ENCODE measurements around the gene TM9SF1. TPM values are rescaled to one million over a fixed set of nuclear protein-coding genes. Genes with fewer than 3 reads are reported as not detected.
A peak's percentile ranks its signal among the peaks of the same experiment; 100 is the strongest.
"Not testable (repeated sequence)": the region's sequence is repeated elsewhere in the genome, so short reads cannot be mapped to it uniquely, and the experiment has no call there.

The TM9SF1 gene
- total and polyA plus RNA-seq, 7 donors = 7.9 to 37.2 (median 33.5) TPM

DNA sequence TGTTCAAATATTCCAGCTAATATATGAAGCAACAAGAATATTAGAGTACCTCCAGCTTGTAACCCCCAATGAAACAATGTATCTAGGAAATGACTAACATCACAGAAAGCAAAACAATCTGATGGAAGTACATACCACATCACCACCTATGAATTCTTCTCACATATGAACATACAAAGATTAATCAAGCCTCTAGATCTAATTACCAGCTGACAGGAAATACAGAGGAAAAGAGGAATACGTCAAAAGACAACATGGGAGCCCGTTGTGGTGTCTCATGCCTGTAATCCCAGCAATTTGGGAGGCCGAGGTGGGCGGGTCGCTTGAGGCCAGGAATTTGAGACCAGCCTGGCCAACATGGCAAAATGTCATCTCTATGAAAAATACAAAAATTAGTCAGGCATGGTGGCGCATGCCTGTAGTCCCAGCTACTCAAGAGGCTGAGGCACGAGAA lies 29.4 kb upstream of the TM9SF1 start:
- 91 to 94% methylated on average over 7 of the region's 7 CpGs for WGBS, 2 donors
- H3K9me3 ChIP-seq = no peaks in the 10 kb centered on the region
- no peak overlapping the region for H3K4me3 ChIP-seq
- DNase-seq = peak; percentile 27
- TF ChIP-seq POLR2A (IDR thresholded peaks at IDR 0.05) (no peak), CTCF (IDR thresholded peaks at IDR 0.05) (no peak), EP300 (IDR thresholded peaks at IDR 0.05) (no peak), POLR2AphosphoS5 (IDR thresholded peaks at IDR 0.05) (no peak)
- intact Hi-C loops (cut with DNase I) = no loop called here
- peaks cover 0 to 21% (median 3%) of the 10 kb centered on the region in 4 donors for H3K36me3 ChIP-seq
- H3K27me3 ChIP-seq = no peaks in the 10 kb centered on the region
- peak overlapping the region in 1 of 4 donors; percentile 21 for H3K27ac ChIP-seq
- no peaks in the 10 kb centered on the region for H3K4me1 ChIP-seq

DNA sequence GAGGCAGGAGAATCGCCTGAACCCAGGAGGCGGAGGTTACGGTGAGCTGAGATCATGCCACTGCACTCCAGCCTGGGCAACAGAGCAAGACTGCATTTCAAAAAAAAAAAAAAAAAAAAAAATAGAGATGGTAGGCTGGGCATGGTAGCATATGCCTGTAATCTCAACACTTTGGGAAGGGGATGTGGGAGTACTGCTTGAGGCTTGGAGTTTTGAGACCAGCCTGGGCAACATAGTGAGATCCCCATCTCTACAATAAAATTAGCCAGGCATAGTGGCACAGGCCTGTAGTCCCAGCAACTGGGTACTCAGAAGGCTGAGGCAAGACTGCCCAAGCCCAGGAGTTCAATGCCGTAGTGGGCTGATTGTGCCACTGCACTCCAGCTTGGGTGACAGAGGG lies 27.7 kb upstream of the TM9SF1 start:
- DNase-seq; H3K27ac ChIP-seq; H3K4me1 ChIP-seq; H3K9me3 ChIP-seq; H3K4me3 ChIP-seq; intact Hi-C loops (cut with DNase I); H3K27me3 ChIP-seq: not testable (repeated sequence)
- peaks cover 0 to 17% (median 2%) of the 10 kb centered on the region in 4 donors for H3K36me3 ChIP-seq
- 97 to 98% methylated on average over 4 of the region's 4 CpGs for WGBS, 2 donors

DNA sequence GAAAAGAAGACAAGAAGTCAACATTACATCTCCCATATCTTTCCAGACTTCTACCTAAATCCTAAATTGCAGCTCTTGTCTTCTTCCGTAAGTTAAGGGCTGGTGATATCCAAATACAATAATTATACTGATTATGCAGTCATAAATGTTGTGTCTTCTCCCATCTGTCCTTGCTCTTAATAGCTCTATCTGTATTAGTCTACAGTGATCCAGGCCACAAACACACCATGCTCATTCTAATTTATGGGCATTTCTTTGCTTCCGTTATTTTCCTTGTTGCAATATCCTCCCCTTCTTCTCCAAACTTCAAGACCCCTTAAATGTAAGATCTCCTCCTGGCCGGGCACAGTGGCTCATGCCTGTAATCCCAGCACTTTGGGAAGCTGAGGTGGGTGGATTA lies 24.3 kb upstream of the TM9SF1 start:
- TF ChIP-seq EP300 (IDR thresholded peaks at IDR 0.05) (no peak), POLR2A (IDR thresholded peaks at IDR 0.05) (no peak), POLR2AphosphoS5 (IDR thresholded peaks at IDR 0.05) (no peak), CTCF (IDR thresholded peaks at IDR 0.05) (no peak)
- 62 to 63% methylated on average over 3 of the region's 3 CpGs for WGBS, 2 donors
- Histone ChIP-seq H3K27ac (no peak overlapping the region), H3K36me3 (peaks cover 0 to 8% (median 3%) of the 10 kb centered on the region in 4 donors), H3K9me3 (no peaks in the 10 kb centered on the region), H3K4me1 (peaks cover 0 to 15% (median 14%) of the 10 kb centered on the region in 4 donors), H3K27me3 (no peaks in the 10 kb centered on the region), H3K4me3 (no peak overlapping the region)
- no peak for DNase-seq
- intact Hi-C loops (cut with DNase I) = no loop called here

DNA sequence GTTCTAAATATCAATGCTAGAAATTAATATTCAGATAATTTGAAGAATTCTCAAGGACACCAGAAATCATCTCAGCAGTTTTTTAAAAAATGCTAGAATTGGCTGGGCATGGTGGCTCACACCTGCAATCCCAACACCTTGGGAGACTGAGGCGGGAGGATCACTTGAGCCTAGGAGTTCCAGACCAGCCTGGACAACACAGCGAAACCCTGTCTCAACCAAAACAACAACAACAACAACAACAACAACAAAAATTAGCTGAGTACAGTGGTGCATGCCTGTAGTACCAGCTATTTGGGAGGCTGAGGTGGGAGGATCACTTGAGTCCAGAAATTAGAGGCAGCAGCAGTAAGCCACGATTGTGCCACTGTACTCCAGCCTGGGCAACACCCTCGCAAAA lies 23.8 kb upstream of the TM9SF1 start:
- Histone ChIP-seq H3K4me3 (no peak overlapping the region), H3K4me1 (peaks cover 0 to 20% (median 16%) of the 10 kb centered on the region in 4 donors), H3K27ac (no peak overlapping the region), H3K9me3 (no peaks in the 10 kb centered on the region), H3K27me3 (no peaks in the 10 kb centered on the region), H3K36me3 (peaks cover 0 to 8% (median 3%) of the 10 kb centered on the region in 4 donors)
- 85 to 94% methylated on average over 4 of the region's 4 CpGs for WGBS, 2 donors
- TF ChIP-seq CTCF (IDR thresholded peaks at IDR 0.05) (no peak), POLR2AphosphoS5 (IDR thresholded peaks at IDR 0.05) (no peak), EP300 (IDR thresholded peaks at IDR 0.05) (no peak), POLR2A (IDR thresholded peaks at IDR 0.05) (no peak)
- intact Hi-C loops (cut with DNase I) = no loop called here
- DNase-seq = no peak

GRCh38 chr14:24216876-24217275 lies 21.6 kb upstream of the TM9SF1 start:
- 91 to 100% methylated on average over 1 of the region's 1 CpG for WGBS, 2 donors
- H3K9me3 ChIP-seq; intact Hi-C loops (cut with DNase I); DNase-seq; H3K4me3 ChIP-seq; H3K36me3 ChIP-seq; H3K27me3 ChIP-seq: not testable (repeated sequence)
- Histone ChIP-seq H3K4me1 (peaks cover 0 to 33% (median 31%) of the 10 kb centered on the region in 4 donors), H3K27ac (peak overlapping the region in 1 of 4 donors; percentile 92)

DNA sequence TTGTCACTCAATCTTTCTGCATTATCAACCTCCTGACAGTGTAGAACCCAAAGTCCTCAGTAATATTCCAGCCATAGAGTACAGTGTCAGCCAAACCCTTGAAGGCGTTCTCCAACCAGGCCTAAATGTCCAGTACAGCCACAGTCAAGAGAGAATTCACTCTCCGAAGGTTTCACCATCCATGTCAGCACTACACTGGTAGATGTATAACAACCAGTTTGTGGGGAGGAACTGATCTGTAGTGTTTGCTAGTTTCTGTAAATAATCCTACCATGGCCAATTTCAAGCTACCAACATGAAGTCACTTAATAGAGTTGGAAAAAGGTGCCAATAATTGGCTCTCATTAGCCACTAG lies 21.1 kb upstream of the TM9SF1 start:
- no peak for DNase-seq
- Histone ChIP-seq H3K36me3 (peaks cover 0 to 12% (median 3%) of the 10 kb centered on the region in 4 donors), H3K4me1 (peaks cover 0 to 39% (median 33%) of the 10 kb centered on the region in 4 donors), H3K27ac (peak overlapping the region; percentile 91 to 97 (median 92)), H3K9me3 (no peaks in the 10 kb centered on the region), H3K4me3 (peak overlapping the region; percentile 63 to 77 (median 70)), H3K27me3 (no peaks in the 10 kb centered on the region)
- no peak for TF ChIP-seq EP300 (IDR thresholded peaks at IDR 0.05)
- no peak for TF ChIP-seq POLR2AphosphoS5 (IDR thresholded peaks at IDR 0.05)
- TF ChIP-seq CTCF (IDR thresholded peaks at IDR 0.05) = no peak
- no peak for TF ChIP-seq POLR2A (IDR thresholded peaks at IDR 0.05)
- WGBS, 2 donors = 84 to 92% methylated on average over 2 of the region's 2 CpGs
- intact Hi-C loops (cut with DNase I) = no loop called here

All from sigmoid colon (tissue), 7 donors.